ENCODE data around the gene TLCD1. TPM values are rescaled to one million over a fixed set of nuclear protein-coding genes. Genes with fewer than 3 reads are reported as not detected.

Gene TLCD1
- total RNA-seq, 1 donor from 2014 or later, result 3.8 TPM

DNA sequence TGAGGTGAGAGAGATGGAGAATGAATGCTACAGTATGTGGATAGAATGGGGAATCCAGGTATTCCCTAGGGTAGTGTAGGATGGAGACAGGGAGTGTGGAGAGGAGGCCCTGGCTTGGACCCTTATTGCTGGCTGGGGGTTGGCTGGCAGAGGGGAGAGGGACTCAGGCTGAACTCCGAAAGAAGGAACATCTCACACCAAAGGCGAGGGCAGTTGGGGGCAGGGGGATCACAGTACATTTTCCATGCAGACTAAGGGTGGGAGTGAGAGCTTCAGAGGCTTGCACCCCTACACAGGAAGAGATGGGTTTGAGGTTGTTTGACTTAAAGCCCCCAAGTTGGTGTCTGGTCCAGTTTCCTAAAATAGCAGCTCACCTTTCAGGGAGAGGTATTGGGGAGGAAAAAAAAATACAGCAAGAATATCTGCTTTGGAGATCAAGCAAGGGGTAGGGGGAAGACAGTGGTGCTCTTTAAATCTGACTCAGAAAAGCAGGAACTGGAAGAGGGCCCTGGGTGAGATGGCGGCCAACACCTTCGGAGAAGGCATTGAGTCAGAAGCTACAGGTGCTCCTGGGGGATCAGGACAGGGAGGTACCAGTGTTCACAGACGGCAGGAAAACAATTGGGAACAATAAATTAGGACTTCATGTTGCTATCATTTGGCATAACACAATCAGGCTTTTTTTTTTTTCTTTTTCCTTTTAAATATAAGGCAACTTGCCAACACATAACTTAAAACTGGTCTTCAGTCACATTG lies 30.2 kb upstream of the TLCD1 start:
- Mint-ChIP-seq H3K4me3 (ENCODE audit: unreplicated experiment) (no peak overlapping the region), H3K4me1 (ENCODE audit: unreplicated experiment) (peaks cover 17% of the 10 kb centered on the region), H3K27me3 (ENCODE audit: unreplicated experiment) (no peaks in the 10 kb centered on the region)

DNA sequence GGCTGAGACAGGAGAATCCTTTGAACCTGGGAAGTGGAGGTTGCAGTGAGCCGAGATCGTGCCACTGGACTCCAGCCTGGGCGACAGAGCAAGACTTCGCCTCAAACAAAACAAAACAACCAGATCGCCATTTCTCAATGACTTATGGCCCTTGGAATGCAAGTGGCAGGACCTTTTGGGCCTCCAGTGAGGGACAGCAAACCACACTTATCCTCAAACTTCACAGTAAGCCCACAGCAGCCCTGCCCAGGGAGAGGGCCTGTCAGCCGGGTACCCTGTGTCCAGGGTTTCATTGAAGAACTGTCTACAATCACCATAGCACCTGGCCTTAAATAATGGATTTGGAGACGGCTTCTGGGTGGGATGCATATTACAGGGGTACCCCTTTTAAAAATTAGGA lies 29.5 kb upstream of the TLCD1 start:
- H3K27ac Mint-ChIP-seq (ENCODE audit: unreplicated experiment), result peak overlapping the region; percentile 38
- no peak for DNase-seq (ENCODE audit: extremely low spot score, unreplicated experiment)
- no peaks in the 10 kb centered on the region for H3K27me3 Mint-ChIP-seq (ENCODE audit: unreplicated experiment)
- TF ChIP-seq, protein P1, sequence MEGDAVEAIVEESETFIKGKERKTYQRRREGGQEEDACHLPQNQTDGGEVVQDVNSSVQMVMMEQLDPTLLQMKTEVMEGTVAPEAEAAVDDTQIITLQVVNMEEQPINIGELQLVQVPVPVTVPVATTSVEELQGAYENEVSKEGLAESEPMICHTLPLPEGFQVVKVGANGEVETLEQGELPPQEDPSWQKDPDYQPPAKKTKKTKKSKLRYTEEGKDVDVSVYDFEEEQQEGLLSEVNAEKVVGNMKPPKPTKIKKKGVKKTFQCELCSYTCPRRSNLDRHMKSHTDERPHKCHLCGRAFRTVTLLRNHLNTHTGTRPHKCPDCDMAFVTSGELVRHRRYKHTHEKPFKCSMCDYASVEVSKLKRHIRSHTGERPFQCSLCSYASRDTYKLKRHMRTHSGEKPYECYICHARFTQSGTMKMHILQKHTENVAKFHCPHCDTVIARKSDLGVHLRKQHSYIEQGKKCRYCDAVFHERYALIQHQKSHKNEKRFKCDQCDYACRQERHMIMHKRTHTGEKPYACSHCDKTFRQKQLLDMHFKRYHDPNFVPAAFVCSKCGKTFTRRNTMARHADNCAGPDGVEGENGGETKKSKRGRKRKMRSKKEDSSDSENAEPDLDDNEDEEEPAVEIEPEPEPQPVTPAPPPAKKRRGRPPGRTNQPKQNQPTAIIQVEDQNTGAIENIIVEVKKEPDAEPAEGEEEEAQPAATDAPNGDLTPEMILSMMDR (IDR thresholded peaks at IDR 0.05), result no peak
- peaks cover 9% of the 10 kb centered on the region for H3K4me1 Mint-ChIP-seq (ENCODE audit: unreplicated experiment)
- H3K4me3 Mint-ChIP-seq (ENCODE audit: unreplicated experiment), result no peak overlapping the region
- no peaks in the 10 kb centered on the region for H3K9me3 Mint-ChIP-seq (ENCODE audit: unreplicated experiment)
- H3K36me3 Mint-ChIP-seq (ENCODE audit: unreplicated experiment), result peaks cover 21% of the 10 kb centered on the region

More for the DNA sequence above, 30.2 kb upstream of the TLCD1 start:
- no peaks in the 10 kb centered on the region for H3K9me3 Mint-ChIP-seq (ENCODE audit: unreplicated experiment)
- no peak overlapping the region for H3K27ac Mint-ChIP-seq (ENCODE audit: unreplicated experiment)
- TF ChIP-seq, protein P1 (IDR thresholded peaks at IDR 0.05), result no peak
- H3K36me3 Mint-ChIP-seq (ENCODE audit: unreplicated experiment), result peaks cover 21% of the 10 kb centered on the region
- DNase-seq (ENCODE audit: extremely low spot score, unreplicated experiment), result no peak

DNA sequence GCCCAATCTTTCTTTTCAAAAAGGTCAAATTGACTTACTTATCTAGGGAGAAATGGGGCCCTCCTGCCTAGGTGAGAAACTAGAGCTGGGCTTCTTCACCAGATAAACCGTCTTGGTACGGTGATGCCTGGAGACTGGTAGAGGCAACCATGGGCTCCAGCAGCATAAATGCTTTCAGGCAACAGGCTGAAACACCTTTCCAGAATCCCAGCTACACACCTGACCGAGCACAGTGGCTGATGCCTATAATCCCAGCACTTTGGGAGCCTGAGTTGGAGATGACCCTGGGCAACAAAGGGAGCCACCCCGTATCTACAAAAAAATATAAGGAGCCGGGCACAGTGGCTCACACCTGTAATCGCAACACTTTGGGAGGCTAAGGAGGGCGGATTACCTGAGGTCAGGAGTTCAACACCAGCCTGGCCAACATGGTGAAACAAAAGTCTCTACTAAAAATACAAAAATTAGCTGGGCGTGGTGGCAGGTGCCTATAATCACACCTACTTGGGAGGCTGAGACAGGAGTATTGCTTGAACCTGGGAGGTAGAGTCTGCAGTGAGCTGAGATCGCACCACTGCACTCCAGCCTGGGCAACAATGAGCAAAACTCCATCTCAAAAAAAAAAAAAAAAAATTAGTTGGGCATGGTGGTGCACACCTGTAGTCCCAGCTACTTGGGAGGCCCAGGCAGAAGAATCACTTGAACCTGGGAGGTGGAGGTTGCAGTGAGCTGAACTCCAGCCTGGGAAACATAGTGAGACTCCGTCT lies 25.8 kb upstream of the TLCD1 start:
- DNase-seq (ENCODE audit: extremely low spot score, unreplicated experiment), result no peak
- no peak overlapping the region for H3K4me3 Mint-ChIP-seq (ENCODE audit: unreplicated experiment)
- H3K27me3 Mint-ChIP-seq (ENCODE audit: unreplicated experiment), result no peaks in the 10 kb centered on the region

DNA sequence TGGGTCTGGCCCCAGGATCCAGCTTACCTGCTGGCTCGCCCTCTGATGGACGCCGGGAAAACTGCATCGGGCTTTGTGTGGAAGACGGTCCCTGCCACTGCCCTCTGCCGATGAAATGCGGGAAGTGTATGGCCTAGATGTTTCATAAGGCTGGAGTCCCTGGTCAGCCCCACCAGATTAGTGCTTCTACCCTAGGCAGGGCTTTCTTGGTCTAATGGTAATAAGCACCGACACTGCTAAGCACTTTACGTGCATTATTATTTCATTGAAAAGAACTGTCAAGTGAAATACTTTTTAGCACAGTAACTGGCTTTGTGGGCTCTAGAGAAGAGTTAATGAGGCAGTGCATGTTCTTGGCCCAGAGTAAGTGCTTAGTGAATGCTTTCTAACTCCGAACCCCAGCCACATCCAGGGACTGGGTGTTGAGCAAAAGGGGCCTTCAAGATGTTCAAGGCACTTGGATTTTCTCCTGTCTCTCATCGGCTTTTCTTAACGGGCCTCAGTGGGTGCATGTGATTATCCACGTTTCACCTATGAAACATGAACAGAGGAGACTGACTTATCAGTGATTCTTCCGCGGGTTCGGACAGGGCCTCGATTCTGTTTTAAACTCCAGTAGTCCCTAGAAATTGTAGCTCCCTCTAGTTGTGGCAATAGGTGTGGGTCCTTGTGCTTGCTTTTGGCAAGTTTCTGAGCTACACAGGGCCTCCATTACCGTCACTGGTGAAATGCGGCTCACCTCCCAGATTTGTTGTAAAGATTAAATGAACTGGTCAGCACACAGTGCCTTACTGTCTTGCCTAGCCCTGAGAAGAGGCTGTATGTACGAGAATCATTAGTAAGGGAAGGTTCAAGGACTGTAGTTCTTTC lies 24.4 kb upstream of the TLCD1 start:
- no peak overlapping the region for H3K4me3 Mint-ChIP-seq (ENCODE audit: unreplicated experiment)
- TF ChIP-seq, protein P1 (IDR thresholded peaks at IDR 0.05), result peak; percentile 100
- no peaks in the 10 kb centered on the region for H3K9me3 Mint-ChIP-seq (ENCODE audit: unreplicated experiment)
- H3K27ac Mint-ChIP-seq (ENCODE audit: unreplicated experiment), result peak overlapping the region; percentile 63
- peaks cover 23% of the 10 kb centered on the region for H3K4me1 Mint-ChIP-seq (ENCODE audit: unreplicated experiment)
- H3K27me3 Mint-ChIP-seq (ENCODE audit: unreplicated experiment), result no peaks in the 10 kb centered on the region
- H3K36me3 Mint-ChIP-seq (ENCODE audit: unreplicated experiment), result peaks cover 11% of the 10 kb centered on the region
- peak; percentile 97 for DNase-seq (ENCODE audit: extremely low spot score, unreplicated experiment)

More for the DNA sequence above, 25.8 kb upstream of the TLCD1 start:
- TF ChIP-seq, protein P1 (IDR thresholded peaks at IDR 0.05), result no peak
- Mint-ChIP-seq H3K4me1 (ENCODE audit: unreplicated experiment) (peaks cover 17% of the 10 kb centered on the region), H3K27ac (ENCODE audit: unreplicated experiment) (no peak overlapping the region), H3K9me3 (ENCODE audit: unreplicated experiment) (no peaks in the 10 kb centered on the region), H3K36me3 (ENCODE audit: unreplicated experiment) (peaks cover 17% of the 10 kb centered on the region)
